Right renal cortex interstitium (tissue), 3 donors: ENCODE measurements around the gene ADPRH. TPM values are rescaled to one million over a fixed set of nuclear protein-coding genes. Genes with fewer than 3 reads are reported as not detected.
"Not testable (repeated sequence)": the region's sequence is repeated elsewhere in the genome, so short reads cannot be mapped to it uniquely, and the experiment has no call there.

Experiments used
- DNase-seq, 3 donors: peaks; one replicate each; pipeline ENCODE4 v3.0.0-alpha.2; 2013; ENCODE audit warnings: low read depth in 3 of 3, low spot score in 2 of 3
- polyA plus RNA-seq, 3 donors: library from polyadenylated mRNA; unstranded; fragments of 120-200 nt; gene quantifications; one replicate each; pipeline ENCODE4 v1.2.1, GENCODE V29; 2013; ENCODE audit not compliant: insufficient read length in 3 of 3

The ADPRH gene
- polyA plus RNA-seq, 3 donors = 7.0 to 7.7 (median 7.6) TPM

- DNase-seq = not testable (repeated sequence)
Observed at GRCh38 chr3:119594929-119595328, 15.6 kb downstream of the ADPRH start.

- DNase-seq = no peak
Observed at GRCh38 chr3:119595639-119596334, 16.5 kb downstream of the ADPRH start.

GRCh38 chr3:119596398-119596797 is 17.1 kb downstream of the ADPRH start:
- DNase-seq = no peak

- peak in 1 of 3 donors; percentile 21 for DNase-seq
Observed at GRCh38 chr3:119597548-119598288, 18.4 kb downstream of the ADPRH start, which contains the start of gene PLA1A. PLA1A (plus strand) TSS chr3:119597885; CDS start chr3:119597914, 29 bp downstream.

- no peak for DNase-seq
Observed at GRCh38 chr3:119598410-119599098, 19.3 kb downstream of the ADPRH start.

GRCh38 chr3:119599558-119600174 is 20.4 kb downstream of the ADPRH start:
- DNase-seq = no peak

GRCh38 chr3:119600732-119601131 is 21.4 kb downstream of the ADPRH start:
- no peak for DNase-seq

GRCh38 chr3:119601154-119601553 is 21.9 kb downstream of the ADPRH start:
- DNase-seq = no peak

- no peak for DNase-seq
Observed at GRCh38 chr3:119602676-119603075, 23.4 kb downstream of the ADPRH start.

GRCh38 chr3:119604878-119605277 is 25.6 kb downstream of the ADPRH start:
- no peak for DNase-seq

- DNase-seq = no peak
Observed at GRCh38 chr3:119608405-119609000, 29.2 kb downstream of the ADPRH start.

GRCh38 chr3:119609301-119609700 is 30.0 kb downstream of the ADPRH start:
- no peak for DNase-seq

- DNase-seq = no peak
Observed at GRCh38 chr3:119611664-119612063, 32.4 kb downstream of the ADPRH start.

GRCh38 chr3:119613201-119613600 is 33.9 kb downstream of the ADPRH start:
- DNase-seq = no peak

- no peak for DNase-seq
Observed at GRCh38 chr3:119613872-119614271, 34.6 kb downstream of the ADPRH start.

GRCh38 chr3:119616056-119616455 is 36.8 kb downstream of the ADPRH start:
- DNase-seq = no peak

- no peak for DNase-seq
Observed at GRCh38 chr3:119619094-119619493, 39.8 kb downstream of the ADPRH start.

GRCh38 chr3:119620899-119621298 is 41.6 kb downstream of the ADPRH start:
- no peak for DNase-seq

- no peak for DNase-seq
Observed at GRCh38 chr3:119624002-119624720, 44.9 kb downstream of the ADPRH start.
